Duodenal mucosa (tissue), 2 donors: Measurements from ENCODE around the gene MYOM1.

Experiments
- H3K27ac ChIP-seq: one replicate; pipeline ENCODE4 v1.7.0; 2013; ENCODE audit warnings: low read depth, low read length
- H3K27me3 ChIP-seq, 2 donors: one replicate each; pipeline ENCODE4 v1.7.0; 2013; ENCODE audit warnings: low read length in 2 of 2, control low read depth in 1 of 2; ENCODE audit not compliant: insufficient read depth in 2 of 2, control insufficient read depth in 1 of 2
- H3K36me3 ChIP-seq, 2 donors: one replicate each; pipeline ENCODE4 v1.7.0; 2013; ENCODE audit warnings: low read length in 2 of 2, control low read depth in 1 of 2; ENCODE audit not compliant: insufficient read depth in 2 of 2, control insufficient read depth in 1 of 2
- H3K4me1 ChIP-seq, 2 donors: one replicate each; pipeline ENCODE4 v1.7.0; 2013; ENCODE audit warnings: low read length in 2 of 2, control low read depth in 1 of 2; ENCODE audit not compliant: insufficient read depth in 2 of 2, control insufficient read depth in 1 of 2
- H3K4me3 ChIP-seq, 2 donors: one replicate each; pipeline ENCODE4 v1.7.0; 2013; ENCODE audit warnings: low read length in 2 of 2, low read depth in 1 of 2
- H3K9ac ChIP-seq, 2 donors: one replicate each; pipeline ENCODE4 v1.7.0; 2013; ENCODE audit warnings: low read length in 2 of 2, low read depth in 1 of 2
- H3K9me3 ChIP-seq, 2 donors: one replicate each; pipeline ENCODE4 v1.7.0; 2013; ENCODE audit warnings: low read length in 2 of 2, control low read depth in 1 of 2; ENCODE audit not compliant: control insufficient read depth in 1 of 2

The MYOM1 gene

GRCh38 chr18:3104190-3105054 lies 115.3 kb downstream of the MYOM1 start:
- peaks cover 7 to 10% of the 10 kb centered on the region in 2 donors for H3K4me1 ChIP-seq
- no peaks in the 10 kb centered on the region for H3K9me3 ChIP-seq
- no peak overlapping the region for H3K27ac ChIP-seq
- no peaks in the 10 kb centered on the region for H3K36me3 ChIP-seq
- no peak overlapping the region for H3K9ac ChIP-seq
- H3K4me3 ChIP-seq = no peak overlapping the region
- H3K27me3 ChIP-seq = no peaks in the 10 kb centered on the region

DNA sequence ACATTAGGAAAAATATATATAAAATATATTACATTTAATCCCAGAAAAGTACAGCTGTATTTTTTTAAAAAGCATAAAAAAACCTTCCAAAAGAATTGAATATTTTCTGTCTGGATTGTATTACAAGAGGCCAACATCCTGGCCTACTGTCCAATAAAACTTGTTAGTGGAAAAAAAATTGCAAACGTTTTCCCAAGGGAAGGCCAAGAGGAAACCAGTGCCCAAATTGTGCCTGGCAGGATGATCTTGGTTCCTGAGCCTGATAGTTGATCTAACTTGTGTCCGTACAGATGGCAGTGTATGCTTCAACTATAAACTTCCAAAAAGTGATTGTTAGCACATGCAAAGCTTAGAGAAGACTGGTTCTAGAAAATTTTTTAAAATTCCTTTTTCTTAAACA lies 116.2 kb downstream of the MYOM1 start:
- Histone ChIP-seq H3K4me3 (no peak overlapping the region), H3K9me3 (no peaks in the 10 kb centered on the region), H3K9ac (no peak overlapping the region), H3K27me3 (no peaks in the 10 kb centered on the region), H3K4me1 (peaks cover 7 to 10% of the 10 kb centered on the region in 2 donors), H3K36me3 (no peaks in the 10 kb centered on the region), H3K27ac (no peak overlapping the region)

GRCh38 chr18:3102983-3103382 lies 116.8 kb downstream of the MYOM1 start:
- H3K4me1 ChIP-seq = peaks cover 7 to 10% of the 10 kb centered on the region in 2 donors

GRCh38 chr18:3100498-3101132 lies 119.2 kb downstream of the MYOM1 start:
- no peaks in the 10 kb centered on the region for H3K36me3 ChIP-seq

More at GRCh38 chr18:3102983-3103382, 116.8 kb downstream of the MYOM1 start:
- Histone ChIP-seq H3K27me3 (no peaks in the 10 kb centered on the region), H3K4me3 (no peak overlapping the region), H3K27ac (no peak overlapping the region), H3K9ac (no peak overlapping the region), H3K36me3 (no peaks in the 10 kb centered on the region), H3K9me3 (no peaks in the 10 kb centered on the region)

DNA sequence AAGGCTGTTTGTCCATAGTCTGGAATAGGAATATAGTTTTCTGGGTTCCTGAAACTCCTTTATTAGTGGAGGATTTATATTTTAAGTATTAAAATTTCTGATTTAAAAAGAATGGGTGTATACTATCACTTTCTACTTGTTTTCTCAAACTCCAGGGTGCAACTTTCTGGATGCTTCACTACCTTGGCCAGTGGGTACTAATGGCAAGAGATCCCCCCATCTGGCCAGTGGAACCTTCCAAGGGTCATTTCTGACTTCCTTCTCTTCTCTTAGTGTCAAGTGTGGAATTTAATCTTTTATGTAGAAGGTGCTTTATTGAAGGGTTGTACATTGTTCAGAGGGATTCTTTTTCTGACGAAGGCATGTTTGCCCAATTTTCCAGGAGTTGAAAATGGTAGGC lies 120.4 kb downstream of the MYOM1 start:
- Histone ChIP-seq H3K9ac (no peak overlapping the region), H3K4me3 (no peak overlapping the region), H3K4me1 (peaks cover 6 to 7% of the 10 kb centered on the region in 2 donors), H3K27me3 (no peaks in the 10 kb centered on the region), H3K27ac (no peak overlapping the region), H3K9me3 (no peaks in the 10 kb centered on the region), H3K36me3 (no peaks in the 10 kb centered on the region)

More at GRCh38 chr18:3100498-3101132, 119.2 kb downstream of the MYOM1 start:
- Histone ChIP-seq H3K9ac (no peak overlapping the region), H3K4me1 (peaks cover 7 to 10% of the 10 kb centered on the region in 2 donors), H3K27me3 (no peaks in the 10 kb centered on the region), H3K27ac (no peak overlapping the region), H3K4me3 (no peak overlapping the region), H3K9me3 (no peaks in the 10 kb centered on the region)

- Histone ChIP-seq H3K9me3 (no peaks in the 10 kb centered on the region), H3K4me1 (no peaks in the 10 kb centered on the region), H3K4me3 (no peak overlapping the region), H3K27me3 (no peaks in the 10 kb centered on the region), H3K27ac (no peak overlapping the region), H3K9ac (no peak overlapping the region), H3K36me3 (no peaks in the 10 kb centered on the region)
These were observed 122.7 kb downstream of the MYOM1 start for GRCh38 chr18:3097082-3097481.

GRCh38 chr18:3095921-3096320 lies 123.8 kb downstream of the MYOM1 start:
- Histone ChIP-seq H3K4me3 (no peak overlapping the region), H3K27ac (no peak overlapping the region), H3K9me3 (no peaks in the 10 kb centered on the region), H3K4me1 (no peaks in the 10 kb centered on the region), H3K9ac (no peak overlapping the region), H3K27me3 (no peaks in the 10 kb centered on the region), H3K36me3 (no peaks in the 10 kb centered on the region)

- Histone ChIP-seq H3K27me3 (no peaks in the 10 kb centered on the region), H3K9ac (no peak overlapping the region), H3K27ac (no peak overlapping the region), H3K36me3 (no peaks in the 10 kb centered on the region), H3K4me3 (no peak overlapping the region), H3K9me3 (no peaks in the 10 kb centered on the region), H3K4me1 (no peaks in the 10 kb centered on the region)
These were observed 125.5 kb downstream of the MYOM1 start for GRCh38 chr18:3094338-3094684.

DNA sequence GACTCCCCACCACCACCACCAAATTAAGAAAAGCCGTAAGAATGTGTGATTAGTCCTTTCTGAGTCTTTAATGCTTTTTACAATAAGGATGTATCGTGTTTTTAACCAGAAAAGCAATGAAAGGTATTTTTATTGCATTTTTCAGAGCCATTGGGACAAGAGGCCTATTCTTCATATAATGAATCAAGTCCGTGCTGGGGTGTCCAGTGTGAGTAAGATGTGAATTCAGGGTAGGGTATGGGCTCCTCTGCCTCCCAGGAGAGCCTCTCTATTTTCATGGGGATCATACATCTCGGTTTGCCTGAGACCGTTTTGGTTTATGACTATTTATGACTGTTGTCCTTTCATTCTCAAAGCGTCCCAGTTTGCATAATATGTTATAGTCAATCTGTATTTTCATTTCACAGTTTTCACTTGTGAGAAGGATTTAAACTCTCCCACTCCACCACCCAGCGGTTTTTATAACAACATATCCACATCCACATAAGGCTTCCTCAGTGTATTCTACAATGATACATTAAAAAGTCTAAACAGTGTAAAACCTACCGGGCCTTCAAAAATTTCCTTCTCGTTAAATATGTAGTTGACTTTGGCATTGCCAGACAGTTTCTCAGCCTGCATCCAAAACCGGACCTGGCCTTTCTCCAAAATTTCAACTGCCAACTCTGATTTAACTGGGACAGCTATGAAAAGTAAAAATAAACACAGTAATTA lies 126.0 kb downstream of the MYOM1 start:
- H3K9me3 ChIP-seq = no peaks in the 10 kb centered on the region
- H3K27ac ChIP-seq = no peak overlapping the region
- no peak overlapping the region for H3K4me3 ChIP-seq
- H3K9ac ChIP-seq = no peak overlapping the region
- H3K36me3 ChIP-seq = no peaks in the 10 kb centered on the region
- no peaks in the 10 kb centered on the region for H3K4me1 ChIP-seq
- no peaks in the 10 kb centered on the region for H3K27me3 ChIP-seq

DNA sequence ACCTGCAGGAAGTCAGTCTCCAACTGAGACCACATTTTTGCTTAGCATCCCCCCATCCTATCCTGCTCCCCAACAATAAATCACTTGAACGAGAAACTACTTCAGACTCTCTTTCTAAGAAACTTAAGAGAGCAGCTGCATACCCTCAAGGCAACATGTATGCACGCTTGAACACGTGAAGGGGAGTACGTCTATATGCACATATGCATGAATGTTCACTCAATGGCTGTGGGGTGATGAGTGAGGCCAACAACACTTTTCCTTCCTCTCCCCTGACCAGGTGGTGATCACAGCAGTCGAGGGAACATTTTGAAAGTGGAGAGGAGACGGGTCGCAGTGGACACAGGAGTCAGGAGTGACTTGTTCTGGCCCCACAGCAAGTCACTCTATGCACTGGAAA lies 127.0 kb downstream of the MYOM1 start:
- no peaks in the 10 kb centered on the region for H3K9me3 ChIP-seq
- H3K36me3 ChIP-seq = no peaks in the 10 kb centered on the region
- H3K27me3 ChIP-seq = no peaks in the 10 kb centered on the region
- no peak overlapping the region for H3K9ac ChIP-seq
- H3K4me1 ChIP-seq = peaks cover 0 to 7% of the 10 kb centered on the region in 2 donors
- H3K4me3 ChIP-seq = no peak overlapping the region
- H3K27ac ChIP-seq = no peak overlapping the region
